GM19023 (cell line): ENCODE data around the gene ANKRD50.
A peak's percentile ranks its signal among the peaks of the same experiment; 100 is the strongest.

Experiments
- ATAC-seq: cut with Tn5 transposase; IDR thresholded peaks from one replicate; pipeline ENCODE4 v1.9.1; 2021; ENCODE audit warnings: mild to moderate bottlenecking, moderate library complexity; ENCODE audit not compliant: unreplicated experiment

ANKRD50 gene, protein sequence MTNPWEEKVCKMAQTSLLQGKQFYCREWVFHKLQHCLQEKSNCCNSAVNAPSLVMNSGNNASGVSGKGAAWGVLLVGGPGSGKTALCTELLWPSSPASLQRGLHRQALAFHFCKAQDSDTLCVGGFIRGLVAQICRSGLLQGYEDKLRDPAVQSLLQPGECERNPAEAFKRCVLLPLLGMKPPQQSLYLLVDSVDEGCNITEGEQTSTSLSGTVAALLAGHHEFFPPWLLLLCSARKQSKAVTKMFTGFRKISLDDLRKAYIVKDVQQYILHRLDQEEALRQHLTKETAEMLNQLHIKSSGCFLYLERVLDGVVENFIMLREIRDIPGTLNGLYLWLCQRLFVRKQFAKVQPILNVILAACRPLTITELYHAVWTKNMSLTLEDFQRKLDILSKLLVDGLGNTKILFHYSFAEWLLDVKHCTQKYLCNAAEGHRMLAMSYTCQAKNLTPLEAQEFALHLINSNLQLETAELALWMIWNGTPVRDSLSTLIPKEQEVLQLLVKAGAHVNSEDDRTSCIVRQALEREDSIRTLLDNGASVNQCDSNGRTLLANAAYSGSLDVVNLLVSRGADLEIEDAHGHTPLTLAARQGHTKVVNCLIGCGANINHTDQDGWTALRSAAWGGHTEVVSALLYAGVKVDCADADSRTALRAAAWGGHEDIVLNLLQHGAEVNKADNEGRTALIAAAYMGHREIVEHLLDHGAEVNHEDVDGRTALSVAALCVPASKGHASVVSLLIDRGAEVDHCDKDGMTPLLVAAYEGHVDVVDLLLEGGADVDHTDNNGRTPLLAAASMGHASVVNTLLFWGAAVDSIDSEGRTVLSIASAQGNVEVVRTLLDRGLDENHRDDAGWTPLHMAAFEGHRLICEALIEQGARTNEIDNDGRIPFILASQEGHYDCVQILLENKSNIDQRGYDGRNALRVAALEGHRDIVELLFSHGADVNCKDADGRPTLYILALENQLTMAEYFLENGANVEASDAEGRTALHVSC (N-terminal part only)

DNA sequence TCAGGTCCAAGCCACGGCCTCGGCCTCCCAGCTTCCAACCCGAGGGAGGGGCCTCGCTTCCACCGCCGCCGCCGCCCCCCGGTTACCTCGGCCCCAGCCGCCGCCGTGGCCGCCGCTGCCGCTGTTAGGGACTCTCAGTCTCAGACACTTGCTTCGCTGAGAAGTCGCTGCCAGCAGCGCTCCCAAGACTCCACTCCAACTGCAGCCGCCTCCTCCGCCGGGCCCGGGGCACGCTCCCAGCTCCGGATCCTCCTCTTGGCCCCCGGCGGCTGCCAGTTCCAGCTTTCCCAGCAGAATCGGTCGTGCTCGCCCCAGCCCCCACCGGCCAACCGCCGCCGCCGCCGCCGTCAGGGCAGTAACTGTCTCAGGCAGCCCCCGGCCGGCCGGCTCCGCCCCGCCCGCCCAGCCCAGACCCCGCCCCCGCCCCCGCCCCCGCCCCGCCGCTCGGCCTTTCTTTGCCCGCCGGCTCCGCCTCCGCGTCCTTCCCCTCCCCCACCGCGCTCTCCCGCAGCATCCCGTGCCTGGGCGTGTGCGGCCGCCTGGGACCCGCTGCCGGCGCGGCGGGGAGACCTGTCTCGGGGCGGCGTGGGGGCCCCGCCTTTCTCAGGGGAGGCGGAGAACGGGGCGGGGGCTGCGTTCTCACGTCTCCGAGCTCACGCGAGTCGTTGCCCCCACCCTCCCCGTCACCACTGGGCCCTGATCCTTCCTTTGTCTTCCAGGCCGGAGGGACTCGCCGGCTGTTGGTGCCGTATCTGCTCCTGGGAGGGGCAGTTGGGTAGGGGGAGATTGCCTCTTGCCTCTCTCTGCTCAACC is at the start of gene ANKRD50:
Gene ANKRD50, minus strand, starts transcription at position 361 of the 813 bp plus-strand sequence. CDS start 2,221 bp downstream, outside the sequence.
- ATAC-seq = peak; percentile 79

DNA sequence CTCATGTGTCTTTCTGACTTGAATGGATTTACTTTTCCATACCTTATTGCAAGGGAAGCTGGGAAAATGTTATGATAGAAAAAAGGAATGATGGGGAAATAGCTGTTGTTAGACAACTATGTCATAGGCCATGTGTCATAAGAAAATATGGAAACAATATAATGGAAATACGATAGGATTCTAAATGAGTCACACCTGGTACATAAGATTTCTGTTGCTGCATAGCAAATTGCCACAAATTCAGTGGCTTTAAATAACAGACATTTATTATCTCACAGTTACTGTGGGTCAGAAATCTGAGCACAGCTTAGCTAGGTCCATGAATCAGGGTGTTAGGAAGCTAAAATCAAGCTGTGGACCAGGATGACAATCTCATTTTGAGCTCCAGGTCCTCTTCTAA is 44.6 kb upstream of the ANKRD50 start:
- ATAC-seq = no peak

DNA sequence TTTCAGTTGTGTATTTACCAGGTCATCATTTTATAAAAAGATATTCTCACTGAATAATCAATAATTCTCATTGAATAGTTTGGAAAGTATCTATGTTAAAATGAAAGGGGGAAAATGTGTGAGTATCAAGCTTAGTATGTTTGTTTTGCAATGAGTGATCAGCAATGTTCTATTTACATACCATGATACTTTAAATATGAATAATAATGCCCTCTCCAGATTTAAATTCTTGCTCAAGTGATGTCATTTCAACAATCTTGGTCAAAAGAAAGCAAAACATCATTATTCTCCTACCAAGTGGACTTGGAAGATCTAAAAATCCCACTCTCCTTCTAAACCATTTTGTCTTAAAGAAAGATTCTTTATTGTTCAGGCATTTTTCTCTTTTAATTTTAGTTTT is 42.1 kb upstream of the ANKRD50 start:
- ATAC-seq = no peak

DNA sequence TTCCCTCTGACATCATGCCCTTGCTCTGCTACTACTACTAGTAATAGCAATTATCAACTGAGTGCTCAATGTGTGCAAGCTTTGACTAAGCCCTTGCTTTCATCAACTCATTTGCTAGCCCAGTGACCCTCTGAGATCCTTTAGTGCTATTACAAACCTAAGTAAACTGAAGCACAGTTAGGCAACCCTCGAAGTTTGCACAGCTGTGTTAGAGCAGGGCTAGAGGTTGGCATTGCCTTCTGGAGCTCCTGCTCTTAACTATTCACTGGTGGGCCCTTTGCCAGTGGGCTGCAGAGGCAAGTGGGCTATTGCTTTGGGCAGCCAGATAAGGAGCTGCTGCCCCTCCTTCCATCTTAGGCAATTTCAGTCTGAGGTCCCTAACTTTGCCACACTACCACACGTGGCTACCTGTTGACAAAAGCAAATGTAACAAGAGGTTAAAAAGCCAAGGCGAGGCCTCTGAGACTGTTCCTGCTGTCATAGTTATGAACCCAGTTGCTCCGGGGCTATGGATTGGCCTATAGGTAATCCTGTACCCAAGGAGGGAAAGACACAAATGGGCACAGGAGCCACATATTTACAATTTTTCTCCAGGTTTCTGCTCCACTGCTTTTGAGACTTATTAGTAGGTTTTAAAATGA is 41.5 kb upstream of the ANKRD50 start:
- no peak for ATAC-seq

DNA sequence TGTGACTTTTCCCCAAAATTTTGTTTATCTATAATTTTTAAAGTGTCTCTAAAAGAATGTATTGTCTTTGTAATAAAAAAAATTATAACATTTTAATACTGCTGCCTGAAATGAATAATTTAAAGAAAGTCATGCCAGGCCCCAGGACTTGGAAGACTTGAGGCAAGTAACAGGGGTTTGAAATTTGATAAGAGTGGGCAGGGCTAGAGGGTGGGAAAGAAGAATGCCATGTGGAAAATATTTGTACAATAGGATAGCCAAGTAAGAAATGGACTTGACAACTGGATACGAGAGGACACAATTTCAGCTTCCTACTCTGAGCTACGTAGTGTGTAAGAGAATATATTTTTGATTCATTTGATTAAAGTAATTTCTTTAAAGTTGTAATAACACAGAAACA is 36.9 kb upstream of the ANKRD50 start:
- no peak for ATAC-seq

DNA sequence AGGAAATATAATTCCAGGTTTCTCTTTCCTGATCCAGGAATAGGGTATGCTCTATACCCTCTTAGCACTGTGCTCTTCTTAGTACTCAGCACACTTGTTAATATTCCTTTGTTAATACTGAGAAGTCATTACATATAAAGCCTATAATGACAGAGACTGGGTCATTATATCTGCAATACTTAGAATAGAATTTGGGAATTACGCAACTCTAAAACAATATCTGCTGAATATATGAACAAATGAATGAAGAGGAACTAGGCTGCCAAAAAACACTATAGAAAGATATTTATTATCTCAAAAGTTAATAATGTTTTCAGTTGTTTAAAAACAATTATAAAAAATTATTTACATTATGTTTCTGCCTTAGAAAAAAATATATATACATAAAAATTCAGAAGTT is 36.4 kb upstream of the ANKRD50 start:
- no peak for ATAC-seq

DNA sequence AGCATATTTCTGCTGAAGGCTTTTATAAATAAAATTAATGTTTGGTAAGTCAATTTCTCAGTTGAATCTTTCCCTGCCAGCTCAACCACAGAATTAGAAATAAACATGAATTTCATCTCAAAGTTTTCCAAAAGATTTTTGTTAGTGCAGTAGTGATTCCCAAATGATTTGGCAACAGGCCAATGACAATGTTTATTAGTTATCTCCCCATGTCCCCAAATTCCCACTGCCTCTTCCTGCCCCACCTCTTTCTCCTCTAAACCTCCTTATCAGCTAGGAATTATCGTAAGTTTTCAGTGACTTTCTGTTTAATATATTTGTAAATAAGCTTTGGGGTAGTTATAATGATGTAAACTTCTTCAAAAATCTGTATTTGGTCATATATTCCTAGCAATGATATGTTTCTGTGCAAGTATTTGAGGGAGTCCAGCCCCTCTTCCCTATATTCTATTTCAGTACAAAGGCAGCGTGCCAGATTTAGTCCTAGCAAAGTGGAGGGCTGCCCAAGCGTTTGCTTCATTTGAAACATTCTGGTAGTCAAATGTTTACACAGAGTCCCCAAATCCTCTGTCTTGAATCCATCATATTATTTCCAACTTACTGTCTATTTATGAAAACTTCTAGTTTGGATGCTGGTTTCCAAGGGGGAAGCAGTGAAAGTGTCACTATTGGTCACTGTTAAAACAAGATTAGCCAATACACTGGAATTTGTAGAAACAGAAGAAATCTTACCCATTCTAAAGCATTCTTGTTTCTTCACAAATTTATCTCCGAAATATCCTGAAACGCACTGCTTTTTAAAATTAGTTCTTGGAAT is 33.7 kb upstream of the ANKRD50 start:
- ATAC-seq = no peak

DNA sequence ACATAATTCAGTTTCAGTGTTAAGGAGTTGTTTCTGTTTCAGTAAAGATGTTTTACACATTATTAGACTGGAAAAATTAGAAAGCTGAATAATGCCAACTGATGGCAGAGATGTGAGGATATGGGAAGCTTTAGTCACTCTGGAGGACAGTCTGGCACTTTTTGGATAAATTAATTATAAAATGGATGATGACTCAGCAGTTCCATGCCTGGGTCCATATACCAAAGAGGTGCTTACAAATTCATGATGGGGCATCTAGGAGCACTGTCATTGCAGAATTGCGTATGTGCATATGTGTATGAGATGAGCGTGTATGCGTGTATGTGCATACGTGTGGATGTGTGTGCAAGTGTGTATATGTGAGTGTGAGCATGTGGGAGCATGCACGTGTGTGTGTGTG is 31.2 kb upstream of the ANKRD50 start:
- no peak for ATAC-seq

DNA sequence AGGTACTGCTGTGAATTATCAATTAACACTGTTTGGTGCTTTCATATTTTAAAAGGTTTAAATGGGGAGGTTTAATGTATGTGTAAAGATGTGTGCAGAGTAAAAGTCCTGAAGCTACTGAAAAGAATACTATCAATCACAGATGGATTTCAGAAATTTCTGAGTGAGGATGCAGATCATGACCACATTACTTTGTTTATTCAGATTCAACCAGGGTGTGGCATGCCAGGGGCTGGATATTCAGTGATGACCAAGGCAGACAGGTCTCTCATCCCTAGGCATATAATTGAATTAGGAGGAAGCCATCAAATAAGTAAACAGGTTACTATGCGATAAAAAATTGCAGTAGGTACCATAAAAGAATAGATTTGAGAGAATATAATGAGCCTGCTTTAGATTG is 28.0 kb upstream of the ANKRD50 start:
- no peak for ATAC-seq

DNA sequence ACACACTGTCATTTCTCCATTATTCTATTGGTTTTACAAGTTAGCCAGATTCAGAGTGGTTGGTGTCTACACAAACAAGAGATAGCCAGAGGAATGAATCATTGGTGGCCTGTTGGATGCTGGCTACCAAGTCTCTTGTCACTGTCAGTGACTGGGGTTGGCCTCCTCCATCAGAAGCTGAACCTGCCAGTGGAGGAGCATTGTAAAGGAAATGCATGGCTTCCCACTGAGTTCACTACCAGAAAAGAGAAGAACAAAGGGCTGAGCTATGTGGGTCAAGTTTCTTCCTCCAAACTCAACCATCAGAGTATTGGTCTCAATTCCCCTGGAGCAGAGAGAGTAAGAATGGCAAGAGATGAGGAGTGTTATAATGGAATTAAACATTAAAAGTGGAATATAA is 26.5 kb upstream of the ANKRD50 start:
- no peak for ATAC-seq

DNA sequence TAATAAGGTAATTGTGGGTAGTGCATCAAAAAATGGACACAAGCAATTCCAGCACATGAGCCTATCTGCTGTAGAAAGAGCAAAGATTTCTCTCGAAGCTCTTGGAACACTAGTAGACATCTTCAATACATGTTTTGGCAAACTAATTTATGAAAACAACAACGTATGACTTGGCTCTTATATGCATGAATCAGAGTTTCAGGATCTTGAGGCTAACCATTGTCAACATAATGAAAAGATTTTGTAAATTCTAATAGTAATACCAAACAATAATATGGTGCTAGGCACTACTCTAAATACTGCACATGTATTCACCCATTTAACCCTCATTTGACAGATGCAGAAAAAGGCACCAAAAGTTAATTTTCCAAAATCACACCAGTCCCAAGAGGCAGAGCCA is 25.1 kb upstream of the ANKRD50 start:
- no peak for ATAC-seq

DNA sequence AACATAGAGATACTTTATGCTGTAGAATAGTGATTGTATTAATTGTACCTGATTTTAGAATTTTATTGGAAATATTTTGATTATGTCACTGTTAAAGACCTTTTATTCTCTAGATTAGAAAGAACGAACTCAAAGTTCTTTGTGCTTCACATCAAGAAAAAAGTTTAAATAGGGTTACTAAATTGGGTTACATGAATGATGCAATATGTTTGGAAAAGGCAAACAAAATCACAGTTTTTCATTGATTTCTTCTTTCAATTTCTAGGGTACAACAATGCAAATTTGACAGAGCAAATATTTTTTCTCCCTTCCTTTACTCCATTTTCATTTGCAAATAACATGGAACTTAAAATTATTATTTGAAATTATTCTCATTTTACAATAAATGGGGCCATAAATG is 24.0 kb upstream of the ANKRD50 start:
- ATAC-seq = no peak

DNA sequence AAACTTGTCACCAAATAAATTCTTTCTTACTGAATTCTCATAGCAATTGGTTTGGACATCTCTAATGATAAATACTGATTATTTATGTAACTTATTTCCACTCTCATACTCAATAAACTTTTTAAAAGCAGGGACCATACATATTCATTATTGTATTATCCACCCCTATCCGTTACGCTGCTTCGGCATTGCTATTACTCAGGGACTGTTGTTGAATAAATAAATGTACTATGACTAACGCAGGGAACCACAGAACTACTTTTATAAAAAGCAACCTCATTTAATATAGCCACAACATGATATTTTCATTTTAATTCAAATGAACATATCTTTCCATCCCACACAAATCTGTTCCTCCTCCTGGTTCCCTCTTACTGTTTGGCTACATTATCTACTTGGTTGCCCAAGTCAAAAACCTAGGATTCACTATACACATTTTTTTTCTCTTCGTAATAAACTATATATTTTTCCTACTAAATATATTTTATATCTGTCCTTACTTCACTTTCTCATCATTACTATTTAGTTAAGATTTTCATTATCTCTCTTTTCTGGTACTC is 14.9 kb upstream of the ANKRD50 start:
- no peak for ATAC-seq

DNA sequence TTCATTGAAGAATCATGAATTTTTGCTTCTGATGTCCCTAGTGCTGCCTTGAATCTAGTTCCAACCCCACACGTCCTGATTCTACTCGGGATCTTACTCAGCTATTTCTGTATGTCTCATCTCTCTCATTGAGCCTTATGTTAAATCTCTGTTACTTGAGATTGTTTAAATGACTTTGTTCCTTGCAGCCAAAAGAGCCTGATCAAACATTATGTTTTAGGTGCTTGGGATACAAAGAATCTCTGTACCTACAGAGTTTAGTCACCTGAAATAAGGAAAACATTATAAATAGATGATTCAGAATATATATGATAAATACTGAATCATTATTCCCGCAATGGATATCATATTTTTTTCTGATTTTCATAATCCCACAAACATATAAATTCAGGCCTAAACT is 13.7 kb upstream of the ANKRD50 start:
- ATAC-seq = no peak

DNA sequence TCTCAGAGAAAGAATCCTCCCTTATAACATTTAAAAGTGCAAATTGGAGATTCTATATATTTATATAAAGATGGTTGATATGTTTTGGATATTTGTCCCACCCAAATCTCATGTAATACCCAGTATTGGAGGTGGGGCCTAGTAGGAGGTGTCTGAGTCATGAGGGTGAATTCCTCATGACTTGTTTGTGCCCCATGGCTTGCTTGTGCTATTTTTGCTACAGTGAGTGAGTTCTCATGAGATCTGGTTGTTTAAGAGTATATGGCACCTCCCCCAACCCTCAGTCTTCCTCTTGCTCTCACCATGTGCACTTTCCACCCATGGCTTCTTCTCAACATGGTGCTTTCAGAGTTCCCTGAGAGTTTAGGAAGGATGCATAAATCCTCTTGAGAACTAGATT is 9.5 kb upstream of the ANKRD50 start:
- ATAC-seq = no peak

DNA sequence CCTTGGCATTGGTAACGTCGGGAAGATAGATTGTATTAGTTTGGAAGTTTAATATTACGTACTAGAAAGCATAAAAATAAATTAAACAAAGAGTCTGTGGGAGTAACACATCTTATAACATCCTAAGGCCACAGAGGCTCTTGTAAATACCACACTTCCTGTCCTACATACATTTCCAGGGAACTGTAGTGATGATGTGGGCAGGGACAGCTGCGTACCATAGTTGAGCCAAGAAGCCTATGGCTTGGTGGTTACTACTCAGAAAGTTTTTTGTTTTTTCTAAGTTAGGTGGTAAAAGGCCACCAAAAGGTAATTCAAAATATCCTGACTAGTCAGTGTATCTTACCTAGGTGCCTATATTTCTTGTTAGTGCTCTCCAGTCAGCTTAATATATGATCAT is 4.6 kb upstream of the ANKRD50 start:
- ATAC-seq = no peak

DNA sequence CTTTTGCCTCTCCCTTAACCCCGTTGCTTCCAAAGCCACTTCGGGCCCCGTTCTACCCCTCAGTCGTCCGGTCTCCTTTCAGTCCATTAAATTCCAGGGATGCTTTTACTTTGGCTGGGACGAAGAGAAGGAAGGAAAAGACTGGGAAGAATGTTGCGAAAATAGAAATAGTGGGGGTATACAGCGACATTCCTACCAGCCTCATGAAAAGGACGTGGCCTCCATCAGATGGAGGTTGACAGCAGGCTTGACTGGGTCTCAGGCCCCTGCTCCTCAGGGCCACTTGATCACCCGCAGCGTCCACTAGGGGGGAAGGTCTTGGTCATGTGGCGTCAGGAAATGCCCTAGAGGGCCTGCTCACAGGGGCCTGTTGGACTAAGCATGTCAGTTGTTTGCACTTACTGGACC is 657 bp upstream of the ANKRD50 start:
- ATAC-seq = peak; percentile 48

DNA sequence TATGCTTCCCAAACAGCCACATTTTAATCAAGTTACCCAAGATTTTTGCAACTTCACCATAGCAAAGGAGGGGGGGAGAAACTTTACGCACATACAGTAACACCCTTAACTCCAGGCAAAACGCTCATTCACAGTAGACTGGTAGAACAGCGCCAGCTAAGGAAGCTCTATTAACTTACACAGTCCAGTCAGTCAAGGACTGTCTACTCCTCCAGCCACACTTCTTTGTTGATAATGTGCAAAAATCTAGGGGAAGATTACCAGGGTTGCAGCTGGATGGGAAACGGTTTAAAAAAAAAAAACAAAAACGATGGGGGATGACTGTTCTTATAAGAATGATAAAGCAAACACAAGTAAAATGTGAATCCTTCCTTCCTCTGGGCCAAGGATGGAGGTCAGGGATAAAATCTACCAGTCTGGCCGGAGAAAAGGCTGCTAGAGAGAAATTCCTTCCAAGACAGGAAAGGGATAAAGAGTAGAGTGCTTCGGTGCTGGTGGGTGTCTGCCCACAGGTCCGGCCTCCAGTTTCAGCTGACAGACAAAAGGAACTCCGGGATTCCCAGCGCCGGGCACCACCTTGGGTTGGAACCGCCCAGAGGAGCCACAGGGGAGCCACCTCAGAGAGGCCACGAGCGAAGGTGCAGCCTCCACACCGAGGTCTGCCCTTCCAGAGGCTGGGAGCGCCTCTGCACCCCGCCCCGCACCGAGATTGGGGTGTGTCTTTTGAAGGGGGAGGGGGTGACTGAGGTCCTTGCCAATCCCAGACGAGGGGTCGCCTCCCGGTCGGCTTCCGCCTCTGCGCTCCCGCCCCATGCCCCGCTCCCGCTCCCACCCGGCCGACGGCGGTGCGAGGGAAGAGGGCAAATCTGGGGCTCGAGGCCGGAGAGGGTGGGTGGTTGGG is 811 bp downstream of the ANKRD50 start:
- ATAC-seq = peak; percentile 31
